NOMO-1 treated with dmso at 0.1 percent for 144 hours (cell line): Measurements from ENCODE around the gene TNC.

ENCODE experiments used
- DNase-seq: peaks from one replicate; lab custom pipeline; 2025; ENCODE audit not compliant: unreplicated experiment; lab: John Stamatoyannopoulos, UW

The TNC gene

GRCh38 chr9:115058175-115058574, 59.8 kb downstream of the TNC start:
- no peak for DNase-seq

- no peak for DNase-seq
Measured at GRCh38 chr9:115057559-115057958, 60.4 kb downstream of the TNC start.

- no peak for DNase-seq
Measured at GRCh38 chr9:115050002-115050490, 67.9 kb downstream of the TNC start.

GRCh38 chr9:115046824-115047223, 71.1 kb downstream of the TNC start:
- no peak for DNase-seq

GRCh38 chr9:115046199-115046598, 71.8 kb downstream of the TNC start:
- DNase-seq, result no peak

- DNase-seq, result no peak
Measured at GRCh38 chr9:115043632-115044031, 74.3 kb downstream of the TNC start.

- peak; percentile 57 for DNase-seq
Measured at GRCh38 chr9:115042781-115043509, 75.0 kb downstream of the TNC start.

- no peak for DNase-seq
Measured at GRCh38 chr9:115039516-115040120, 78.3 kb downstream of the TNC start.

- DNase-seq, result no peak
Measured at GRCh38 chr9:115038178-115038577, 79.8 kb downstream of the TNC start.

- no peak for DNase-seq
Measured at GRCh38 chr9:115036691-115037090, 81.3 kb downstream of the TNC start.

- DNase-seq, result peak; percentile 6
Measured at GRCh38 chr9:115035841-115036612, 81.9 kb downstream of the TNC start.

GRCh38 chr9:115034801-115035200, 83.2 kb downstream of the TNC start:
- DNase-seq, result no peak

GRCh38 chr9:115033800-115034199, 84.2 kb downstream of the TNC start:
- no peak for DNase-seq

GRCh38 chr9:115032296-115032695, 85.7 kb downstream of the TNC start:
- no peak for DNase-seq

GRCh38 chr9:115030006-115030405, 88.0 kb downstream of the TNC start:
- no peak for DNase-seq

- DNase-seq, result no peak
Measured at GRCh38 chr9:115025721-115026120, 92.2 kb downstream of the TNC start.

- no peak for DNase-seq
Measured at GRCh38 chr9:115024925-115025535, 92.9 kb downstream of the TNC start.

GRCh38 chr9:115022760-115023434, 95.1 kb downstream of the TNC start:
- no peak for DNase-seq

GRCh38 chr9:115018547-115019435, 99.2 kb downstream of the TNC start:
- DNase-seq, result no peak

GRCh38 chr9:115016344-115016743, 101.6 kb downstream of the TNC start:
- peak; percentile 21 for DNase-seq
